ACC112 (cell line): Measurements from ENCODE around the gene TRAK1.

ENCODE experiments used
- H2AFZ ChIP-seq: fragments of 200-600 bp; sonication (generic); one replicate; pipeline ENCODE4 v1.6.0; 2017; ENCODE audit warnings: antibody characterized with exemption, low read length; ENCODE audit not compliant: unreplicated experiment
- H3K27ac ChIP-seq: fragments of 200-600 bp; sonication (generic); 2 replicates; pipeline ENCODE4 v1.5.1; 2014; ENCODE audit warnings: low read depth, mild to moderate bottlenecking, antibody characterized with exemption, low read length, moderate library complexity
- H3K27me3 ChIP-seq: fragments of 200-600 bp; sonication (generic); 2 replicates; pipeline ENCODE4 v1.6.1; 2014; ENCODE audit warnings: mild to moderate bottlenecking, antibody characterized with exemption, low read length, moderate library complexity, mixed read lengths; ENCODE audit not compliant: insufficient read depth
- H3K36me3 ChIP-seq: fragments of 200-600 bp; sonication (generic); 2 replicates; pipeline ENCODE4 v1.6.1; 2016; ENCODE audit warnings: mild to moderate bottlenecking, antibody characterized with exemption, low read length, moderate library complexity, mixed read lengths; ENCODE audit not compliant: insufficient read depth
- H3K4me1 ChIP-seq: fragments of 200-600 bp; sonication (generic); one replicate; pipeline ENCODE4 v1.6.1; 2016; ENCODE audit warnings: low read length, mixed read lengths; ENCODE audit not compliant: insufficient read depth, unreplicated experiment, control insufficient read depth
- H3K4me3 ChIP-seq: fragments of 200-600 bp; sonication (generic); 2 replicates; pipeline ENCODE4 v1.5.1; 2014; ENCODE audit warnings: mild to moderate bottlenecking, low read depth, low read length
- H3K79me2 ChIP-seq: fragments of 200-600 bp; sonication (generic); one replicate; pipeline ENCODE4 v1.6.0; 2016; ENCODE audit warnings: low read length; ENCODE audit not compliant: control insufficient read depth, unreplicated experiment, insufficient read depth

The TRAK1 gene

DNA sequence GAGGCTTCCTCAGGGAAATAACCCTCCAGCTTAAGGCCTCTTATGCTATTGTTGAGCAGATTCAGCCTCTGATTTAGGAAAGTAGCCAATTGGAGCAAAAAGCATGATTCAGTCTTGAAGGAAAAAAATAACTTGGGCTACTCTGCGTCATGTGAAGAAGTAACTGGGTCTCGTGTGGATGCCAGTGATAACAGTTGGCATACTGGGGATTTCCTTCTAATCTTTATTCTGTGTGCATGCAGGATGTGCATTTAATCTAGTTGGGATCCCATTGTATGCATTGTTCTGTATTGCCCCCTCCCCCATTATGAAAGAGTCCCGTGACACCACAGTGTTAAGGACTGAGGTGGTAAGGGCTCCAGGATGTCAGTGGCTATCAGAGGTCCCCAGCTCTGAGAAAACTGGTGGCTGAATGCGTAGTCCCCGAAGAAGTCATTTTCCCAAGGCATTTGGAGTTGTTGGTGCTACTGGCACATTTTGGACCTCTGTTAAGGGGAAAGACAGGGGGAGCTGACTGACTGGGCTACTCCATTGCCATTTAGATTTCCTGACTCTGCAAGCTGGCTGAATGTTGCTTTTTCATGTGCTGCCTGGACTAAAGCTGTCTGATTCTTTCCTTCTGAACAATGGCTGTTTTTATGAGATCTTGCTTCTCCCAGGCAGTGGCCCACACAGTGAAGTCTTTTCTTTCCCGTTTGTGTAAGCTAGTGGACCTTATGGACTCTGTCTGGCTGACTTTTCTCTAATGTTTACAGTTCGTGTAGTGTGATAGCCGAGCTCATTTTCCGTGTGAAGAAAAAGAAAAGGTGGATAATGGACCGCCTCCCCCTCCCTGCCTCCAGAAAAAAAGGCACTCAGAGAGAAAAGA lies 38.4 kb upstream of the TRAK1 start:
- H3K27ac ChIP-seq = peak overlapping the region; percentile 80
- peak overlapping the region; percentile 41; the same call in 1 of the 2 replicates for H3K4me3 ChIP-seq
- H3K36me3 ChIP-seq = no peaks in the 10 kb centered on the region
- no peaks in the 10 kb centered on the region for H3K27me3 ChIP-seq
- H3K79me2 ChIP-seq = peaks cover 28% of the 10 kb centered on the region
- H3K4me1 ChIP-seq = peaks cover 25% of the 10 kb centered on the region
- H2AFZ ChIP-seq = no peak overlapping the region

- H3K79me2 ChIP-seq = peaks cover 27% of the 10 kb centered on the region
These were observed 37.7 kb upstream of the TRAK1 start for GRCh38 chr3:42053476-42053875.

DNA sequence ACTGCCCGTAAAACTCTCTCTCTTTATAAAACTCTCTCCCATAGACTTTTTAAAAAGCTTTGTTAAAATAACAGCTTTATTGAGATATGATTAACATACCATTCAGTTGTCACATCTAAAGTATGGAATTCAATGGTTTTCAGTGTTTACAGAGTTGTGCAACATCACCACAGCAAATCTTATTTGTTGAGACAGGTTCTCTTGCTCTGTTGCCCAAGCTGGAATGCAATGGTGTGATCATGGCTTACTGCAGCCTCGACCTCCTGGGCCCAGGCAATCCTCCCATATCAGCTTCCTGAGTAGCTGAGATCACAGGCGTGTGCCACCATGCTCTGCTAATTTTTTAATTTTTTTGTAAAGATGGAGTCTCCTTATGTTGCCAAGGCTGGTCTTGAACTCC lies 35.9 kb upstream of the TRAK1 start:
- peaks cover 32% of the 10 kb centered on the region for H3K79me2 ChIP-seq
- no peaks in the 10 kb centered on the region for H3K27me3 ChIP-seq
- H3K27ac ChIP-seq = peak overlapping the region; percentile 35; the same call in 1 of the 2 replicates
- H3K4me3 ChIP-seq = no peak overlapping the region
- H3K36me3 ChIP-seq = no peaks in the 10 kb centered on the region
- peaks cover 25% of the 10 kb centered on the region for H3K4me1 ChIP-seq
- no peak overlapping the region for H2AFZ ChIP-seq

More at GRCh38 chr3:42053476-42053875, 37.7 kb upstream of the TRAK1 start:
- no peak overlapping the region for H3K27ac ChIP-seq
- peaks cover 25% of the 10 kb centered on the region for H3K4me1 ChIP-seq
- H2AFZ ChIP-seq = no peak overlapping the region
- H3K36me3 ChIP-seq = no peaks in the 10 kb centered on the region
- H3K4me3 ChIP-seq = no peak overlapping the region
- H3K27me3 ChIP-seq = no peaks in the 10 kb centered on the region

DNA sequence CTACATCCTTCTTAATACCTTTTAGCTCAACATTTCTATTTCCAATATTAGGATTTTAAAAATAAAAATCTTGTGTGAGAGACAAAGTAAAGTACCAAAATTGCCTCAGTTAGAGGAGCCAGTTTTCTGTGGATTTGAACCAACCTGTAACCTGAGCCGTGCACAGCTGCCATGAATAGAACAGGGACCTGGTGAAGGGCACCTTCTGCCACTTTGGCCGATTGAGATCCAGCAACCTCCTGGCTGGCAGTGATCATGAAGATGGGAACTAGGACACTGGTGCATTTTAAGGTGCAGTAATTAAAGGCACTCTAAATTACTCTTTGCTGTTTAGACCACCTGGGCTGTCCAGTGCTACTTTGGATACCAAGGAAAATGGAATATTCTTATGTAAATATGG lies 34.3 kb upstream of the TRAK1 start:
- Histone ChIP-seq H3K27me3 (no peaks in the 10 kb centered on the region), H3K79me2 (peaks cover 32% of the 10 kb centered on the region), H3K4me1 (peaks cover 32% of the 10 kb centered on the region), H3K27ac (no peak overlapping the region), H2AFZ (no peak overlapping the region), H3K4me3 (no peak overlapping the region), H3K36me3 (no peaks in the 10 kb centered on the region)

GRCh38 chr3:42057561-42058211 lies 33.5 kb upstream of the TRAK1 start:
- H3K4me1 ChIP-seq = peaks cover 32% of the 10 kb centered on the region

DNA sequence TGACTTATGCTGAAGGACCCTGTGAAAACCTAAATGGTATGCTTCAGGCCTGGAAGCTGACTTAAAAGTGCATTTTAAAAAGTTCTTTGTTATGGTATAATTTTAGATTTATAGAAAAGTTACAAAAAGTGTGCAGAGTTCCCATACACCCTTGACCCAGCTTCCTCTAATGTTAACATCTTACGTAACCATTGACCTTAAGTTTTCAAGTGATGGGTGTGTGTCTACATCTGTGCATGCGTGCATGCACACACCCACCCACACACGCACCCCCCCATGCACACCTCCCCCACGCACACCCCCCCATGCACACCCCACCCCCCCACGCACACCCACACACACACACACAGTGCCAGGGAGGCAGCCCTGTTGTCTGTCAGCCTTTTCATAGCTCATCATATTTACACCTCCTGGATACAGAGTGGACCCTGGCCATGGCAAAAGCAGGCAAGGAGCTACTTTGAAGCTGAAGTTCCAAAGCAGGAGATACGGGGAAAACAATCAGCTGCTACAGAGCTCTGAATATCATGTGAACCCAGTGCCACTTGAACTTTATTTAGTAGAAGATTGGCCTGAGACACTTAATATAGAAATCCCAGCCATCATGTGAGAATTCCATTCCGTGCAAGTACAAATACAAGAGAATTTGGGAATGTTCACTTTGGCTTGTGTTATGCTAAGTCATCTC lies 30.0 kb upstream of the TRAK1 start:
- Histone ChIP-seq H2AFZ (no peak overlapping the region), H3K79me2 (peaks cover 26% of the 10 kb centered on the region), H3K4me1 (peaks cover 37% of the 10 kb centered on the region), H3K27me3 (no peaks in the 10 kb centered on the region), H3K36me3 (no peaks in the 10 kb centered on the region), H3K27ac (peak overlapping the region; percentile 95), H3K4me3 (no peak overlapping the region)

More at GRCh38 chr3:42057561-42058211, 33.5 kb upstream of the TRAK1 start:
- Histone ChIP-seq H3K27ac (no peak overlapping the region), H3K27me3 (no peaks in the 10 kb centered on the region), H2AFZ (no peak overlapping the region), H3K36me3 (no peaks in the 10 kb centered on the region), H3K79me2 (peaks cover 33% of the 10 kb centered on the region), H3K4me3 (no peak overlapping the region)

GRCh38 chr3:42061713-42062380 lies 29.3 kb upstream of the TRAK1 start:
- H2AFZ ChIP-seq = no peak overlapping the region
- H3K4me1 ChIP-seq = peaks cover 44% of the 10 kb centered on the region
- H3K4me3 ChIP-seq = peak overlapping the region; percentile 62
- peaks cover 30% of the 10 kb centered on the region for H3K79me2 ChIP-seq
- no peaks in the 10 kb centered on the region for H3K36me3 ChIP-seq
- H3K27me3 ChIP-seq = no peaks in the 10 kb centered on the region
- peak overlapping the region; percentile 95 for H3K27ac ChIP-seq

GRCh38 chr3:42062464-42062863 lies 28.7 kb upstream of the TRAK1 start:
- Histone ChIP-seq H2AFZ (no peak overlapping the region), H3K36me3 (no peaks in the 10 kb centered on the region), H3K4me1 (peaks cover 50% of the 10 kb centered on the region), H3K27ac (peak overlapping the region; percentile 95), H3K4me3 (peak overlapping the region; percentile 62), H3K27me3 (no peaks in the 10 kb centered on the region), H3K79me2 (peaks cover 29% of the 10 kb centered on the region)

DNA sequence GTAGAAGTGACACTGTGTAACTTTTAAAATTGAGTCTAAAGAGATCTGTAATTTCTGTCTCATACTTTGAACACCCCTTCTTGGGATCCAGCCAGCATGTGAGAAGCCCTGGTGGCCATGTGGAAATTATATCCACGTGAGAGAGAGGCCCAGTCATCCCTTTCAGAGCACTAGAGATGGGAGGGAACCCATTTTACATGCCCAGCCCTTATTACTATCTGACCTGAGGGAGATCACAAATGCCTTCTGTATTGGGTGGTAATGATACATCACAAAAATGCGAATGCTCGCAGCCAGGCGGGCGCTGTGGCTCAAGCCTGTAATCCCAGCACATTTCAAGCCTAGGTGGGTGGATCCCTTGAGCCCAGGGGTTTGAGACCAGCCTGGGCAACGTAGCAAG lies 27.3 kb upstream of the TRAK1 start:
- no peaks in the 10 kb centered on the region for H3K27me3 ChIP-seq
- no peaks in the 10 kb centered on the region for H3K36me3 ChIP-seq
- peak overlapping the region; percentile 52 for H2AFZ ChIP-seq
- H3K4me3 ChIP-seq = no peak overlapping the region
- H3K27ac ChIP-seq = peak overlapping the region; percentile 95
- H3K79me2 ChIP-seq = peaks cover 35% of the 10 kb centered on the region
- peaks cover 57% of the 10 kb centered on the region for H3K4me1 ChIP-seq

DNA sequence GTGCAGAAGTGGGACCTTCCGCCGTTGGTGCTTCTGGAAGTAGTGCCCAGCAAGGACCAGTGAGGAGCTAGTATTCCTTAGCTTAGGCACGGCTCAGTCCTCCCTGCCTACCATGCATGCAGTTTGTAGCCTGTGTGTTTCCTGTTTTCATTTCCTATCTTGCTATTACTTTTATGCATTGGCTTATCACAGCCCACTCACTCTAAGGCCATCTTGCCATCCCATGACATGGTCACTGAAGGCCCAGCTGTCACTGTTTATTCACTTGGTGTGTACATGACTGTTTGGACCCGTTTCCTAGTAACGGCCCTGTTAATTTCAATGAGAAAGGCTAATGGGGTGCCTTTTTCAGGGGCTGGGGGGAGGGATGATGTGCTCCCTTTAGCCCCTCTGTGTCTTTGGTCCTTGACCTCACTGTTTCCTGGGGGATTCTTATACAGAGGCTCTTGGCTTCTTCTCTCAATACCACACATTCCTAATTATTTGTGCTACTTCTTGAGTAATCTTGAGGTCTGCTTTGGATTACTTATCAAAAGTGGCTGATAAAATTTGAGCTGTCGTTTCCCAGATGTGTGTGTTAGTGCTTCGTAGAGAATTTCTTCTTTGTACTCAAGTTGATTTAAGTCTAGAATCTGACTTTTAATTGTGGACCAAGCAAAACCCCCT lies 24.5 kb upstream of the TRAK1 start:
- Histone ChIP-seq H3K4me1 (peaks cover 58% of the 10 kb centered on the region), H3K79me2 (peaks cover 44% of the 10 kb centered on the region), H3K27me3 (no peaks in the 10 kb centered on the region), H2AFZ (no peak overlapping the region), H3K4me3 (peak overlapping the region; percentile 13), H3K36me3 (no peaks in the 10 kb centered on the region), H3K27ac (peak overlapping the region; percentile 92)
